Heart right ventricle (tissue), 16 donors: ENCODE results near the gene HELZ. TPM values are rescaled to one million over a fixed set of nuclear protein-coding genes. Genes with fewer than 3 reads are reported as not detected.

Source experiments
- ATAC-seq, 8 donors: fragments of 200-7000 bp; cut with Tn5 transposase; one replicate each; pipeline ENCODE4 v1.9.1; 2020; ENCODE audit warnings: mild to moderate bottlenecking in 8 of 8, moderate library complexity in 8 of 8, moderate number of reproducible peaks in 1 of 8
- DNase-seq, 2 donors: peaks; one replicate each; pipeline ENCODE4 v3.0.0-alpha.2; 2020
- H3K27ac ChIP-seq, 10 donors: fragments of 200-600 bp; sonication (generic) in 2 of 10; one replicate each; pipeline versions ENCODE4 v1.5.0 to v1.8.0; 2020 to 2022; ENCODE audit warnings: mild to moderate bottlenecking in 3 of 10
- H3K27me3 ChIP-seq, 7 donors: fragments of 200-600 bp; one replicate each; pipeline ENCODE4 v1.8.0; 2021 to 2022; ENCODE audit warnings: mild to moderate bottlenecking in 2 of 7
- H3K36me3 ChIP-seq, 9 donors: fragments of 200-600 bp; sonication (generic) in 1 of 9; one replicate each; pipeline versions ENCODE4 v1.5.0 to v1.8.0; 2020 to 2022; ENCODE audit warnings: mild to moderate bottlenecking in 2 of 9
- H3K4me1 ChIP-seq, 9 donors: fragments of 200-600 bp; sonication (generic) in 1 of 9; one replicate each; pipeline versions ENCODE4 v1.5.0 to v1.8.0; 2020 to 2022; ENCODE audit warnings: mild to moderate bottlenecking in 4 of 9
- H3K4me3 ChIP-seq, 10 donors: fragments of 200-600 bp; sonication (generic) in 2 of 10; one replicate each; pipeline versions ENCODE4 v1.5.0 to v1.8.0; 2020 to 2022; ENCODE audit warnings: mild to moderate bottlenecking in 7 of 10, moderate library complexity in 2 of 10
- H3K9me3 ChIP-seq, 11 donors: fragments of 200-600 bp in 10 of 11; sonication (generic) in 2 of 11; one replicate each; pipeline versions ENCODE4 v1.5.0 to v1.8.0; 2013 to 2022; ENCODE audit warnings: mild to moderate bottlenecking in 2 of 11, control low read depth in 1 of 11, moderate library complexity in 1 of 11
- CTCF ChIP-seq, 9 donors: fragments of 200-600 bp; sonication (generic) in 2 of 9; IDR thresholded peaks; one replicate each; pipeline versions ENCODE4 v1.5.0 to v1.8.0; 2021 to 2022; ENCODE audit warnings: antibody characterized with exemption in 9 of 9, mild to moderate bottlenecking in 5 of 9, moderate library complexity in 1 of 9
- WGBS, 2 donors: extraction: QIAGEN DNeasy Blood & Tissue Kit; methylation state at CpG; one replicate each; pipeline ENCODE4 v1.1.7; 2013; ENCODE audit warnings: inconsistent platforms in 1 of 2; 5-methylcytosine and 5-hydroxymethylcytosine counted together
- intact Hi-C, 10 donors: fragments of 100-400 bp; cut with DNase I; formaldehyde crosslinking; loops; one replicate each; pipeline versions ENCODE4 v1.11.1 to v1.14.2; 2022
- polyA plus RNA-seq, 2 donors: library from polyadenylated mRNA; stranded (reverse); fragments of 200-250 nt; gene quantifications; one replicate each; pipeline ENCODE4 v1.2.3, GENCODE V29; 2013
- total RNA-seq, 10 donors: library from RNA; stranded (reverse); fragmentation: NEBNext Ultra II Directional in 3 of 10; extraction: Animal tissue kit (Norgen Biotek cat#: 25700) in 3 of 10; gene quantifications; one replicate each; pipeline versions ENCODE4 v1.2.1 to v1.2.4, GENCODE V29; 2021 to 2023
- donor health status: Arrhythmogenic right ventricular cardiomyopathy.
- donor health status: ischemic (EF 13 %, LVEDD 7.1; RV severe dilation, severe dysfunction).
- donor health status: healthy with polysubstance abuse.
- donor health status: DM: no; HTN: yes; CAD: no.
- donor health status: DM: no; HTN: no; CAD: no.
- donor health status: ischemic (EF 25% LVEDD 6.9; RV normal size, moderate dysfunction).
- donor health status: ischemic (EF 25% LVEDD 5.7; RV mildly dilated, moderate dysfunction).
- donor health status: healthy.
- donor health status: DM: yes; HTN: yes; CAD: no.
- donor health status: Ischemic cardiomyopathy.
- donor health status: ischemic (EF 35%, LVEDD 5.7; RV mildly dilated, moderate dysfunction).
- donor health status: nonischemic (EF 11% LVEDD 7.7; RV severe dilation, severe dysfunction).
- donor health status: DM: yes; HTN: yes; CAD: no.
- donor health status: PGD.
- donor health status: ischemic (EF 29% LVEDD 5.4; RV normal size, mild dysfunction).
- donor health status: nonischemic (EF 23%, LVEDD 6.1; RV moderate dilation, normal function).

Gene HELZ
- total and polyA plus RNA-seq, 12 donors, result 2.4 to 50.3 (median 40.6) TPM

- Histone ChIP-seq H3K4me1 (peaks cover 0 to 16% (median 7%) of the 10 kb centered on the region in 9 donors), H3K9me3 (no peaks in the 10 kb centered on the region), H3K27me3 (no peaks in the 10 kb centered on the region), H3K36me3 (peaks cover 0 to 60% (median 0%) of the 10 kb centered on the region in 9 donors), H3K4me3 (no peak overlapping the region), H3K27ac (no peak overlapping the region)
- ATAC-seq (no peak), DNase-seq (no peak)
- TF ChIP-seq CTCF (IDR thresholded peaks at IDR 0.05), result no peak
- intact Hi-C loops, result no loop called here
- 92 to 95% methylated on average over 5 of the region's 5 CpGs for WGBS, 2 donors
Measured at GRCh38 chr17:67180275-67180674, 64.7 kb downstream of the HELZ start.

- no peaks in the 10 kb centered on the region for H3K27me3 ChIP-seq
- TF ChIP-seq CTCF (IDR thresholded peaks at IDR 0.05), result no peak
- H3K36me3 ChIP-seq, result peaks cover 0 to 70% (median 0%) of the 10 kb centered on the region in 9 donors
- H3K4me1 ChIP-seq, result peaks cover 0 to 7% (median 1%) of the 10 kb centered on the region in 9 donors
- DNase-seq (no peak), ATAC-seq (no peak)
- no peaks in the 10 kb centered on the region for H3K9me3 ChIP-seq
- intact Hi-C loops, result no loop called here
- H3K4me3 ChIP-seq, result no peak overlapping the region
- WGBS, 2 donors, result 88 to 89% methylated on average over 4 of the region's 4 CpGs
- H3K27ac ChIP-seq, result no peak overlapping the region
Measured at GRCh38 chr17:67178555-67178954, 66.4 kb downstream of the HELZ start.

GRCh38 chr17:67177732-67178131, 67.3 kb downstream of the HELZ start:
- Histone ChIP-seq H3K36me3 (peaks cover 0 to 75% (median 0%) of the 10 kb centered on the region in 9 donors), H3K4me3 (no peak overlapping the region), H3K27ac (no peak overlapping the region), H3K4me1 (no peaks in the 10 kb centered on the region), H3K27me3 (no peaks in the 10 kb centered on the region), H3K9me3 (no peaks in the 10 kb centered on the region)
- ATAC-seq (no peak), DNase-seq (no peak)
- intact Hi-C loops, result no loop called here
- TF ChIP-seq CTCF (IDR thresholded peaks at IDR 0.05), result no peak

GRCh38 chr17:67174190-67174589, 70.8 kb downstream of the HELZ start:
- Histone ChIP-seq H3K9me3 (no peaks in the 10 kb centered on the region), H3K27ac (no peak overlapping the region), H3K4me3 (no peak overlapping the region), H3K27me3 (no peaks in the 10 kb centered on the region), H3K36me3 (peaks cover 0 to 86% (median 0%) of the 10 kb centered on the region in 9 donors), H3K4me1 (peaks cover 0 to 10% (median 0%) of the 10 kb centered on the region in 9 donors)
- DNase-seq (no peak), ATAC-seq (no peak)
- TF ChIP-seq CTCF (IDR thresholded peaks at IDR 0.05), result no peak
- intact Hi-C loops, result no loop called here
- 98% methylated on average over 5 of the region's 5 CpGs for WGBS, 2 donors
